Stimulated activated CD8-positive, alpha-beta memory T cell treated with anti-CD3 and anti-CD28 coated beads, Interleukin-12 subunit alpha, Interleukin-12 subunit beta, amount 100 ng/mL, for 4 hours (primary cell): ENCODE data around the gene TTC7B.

Experiments
- DNase-seq: peaks from one replicate; pipeline ENCODE4 v3.0.0-alpha.2; 2020; ENCODE audit warnings: low read depth

The TTC7B gene

GRCh38 chr14:90645842-90646443 is 170.3 kb downstream of the TTC7B start:
- no peak for DNase-seq

DNA sequence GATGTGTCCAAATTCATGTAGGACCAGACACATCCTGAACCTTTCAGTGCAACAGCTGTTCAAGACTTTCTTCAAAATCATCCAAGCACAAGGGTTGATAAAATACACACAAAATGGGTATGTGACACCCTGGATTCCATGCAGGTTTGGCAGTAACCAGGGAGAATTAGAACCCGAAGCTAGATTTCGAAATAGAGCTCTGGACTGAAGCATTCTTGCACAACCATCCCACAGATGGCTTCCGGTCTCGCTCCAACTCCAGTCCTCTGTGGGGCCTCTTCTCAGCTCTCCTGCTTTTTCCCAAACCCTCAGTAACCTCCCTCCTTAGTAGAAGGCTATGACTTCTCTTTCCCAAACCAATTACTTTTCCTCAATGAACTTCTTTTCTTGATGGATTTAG is 171.3 kb downstream of the TTC7B start:
- no peak for DNase-seq

- DNase-seq: no peak
Observed at GRCh38 chr14:90643982-90644670, 172.1 kb downstream of the TTC7B start.

GRCh38 chr14:90642244-90642717 is 173.9 kb downstream of the TTC7B start:
- DNase-seq: no peak

DNA sequence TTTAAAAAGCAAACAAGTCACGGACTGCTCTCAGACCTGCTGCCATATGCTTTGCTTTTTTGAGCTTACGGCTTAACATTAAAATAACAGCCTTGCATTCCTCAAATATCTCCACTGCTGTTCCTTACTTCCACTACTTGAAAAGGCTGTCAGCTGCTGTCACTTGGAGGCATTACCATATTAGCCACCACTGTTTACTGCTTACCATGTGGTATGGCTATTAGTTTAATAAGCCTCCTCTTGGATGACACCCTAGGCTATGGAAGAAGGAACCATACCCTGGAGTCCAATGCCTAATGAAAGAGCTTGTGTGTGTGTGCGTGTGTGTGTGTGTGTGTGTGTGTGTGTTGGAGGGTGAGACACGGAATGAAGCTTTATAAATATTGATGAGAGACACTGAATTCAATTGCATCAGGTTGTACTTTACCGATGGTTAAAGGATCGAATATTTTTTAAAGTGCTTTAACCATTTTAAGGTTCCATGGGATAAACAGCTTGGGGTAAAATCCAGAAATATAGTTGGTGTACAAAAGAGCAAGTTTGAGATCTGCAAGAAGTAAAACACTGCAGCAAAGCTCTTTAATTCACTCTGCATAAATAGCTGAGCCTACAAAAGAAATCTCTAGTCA is 174.5 kb downstream of the TTC7B start:
- DNase-seq: no peak

DNA sequence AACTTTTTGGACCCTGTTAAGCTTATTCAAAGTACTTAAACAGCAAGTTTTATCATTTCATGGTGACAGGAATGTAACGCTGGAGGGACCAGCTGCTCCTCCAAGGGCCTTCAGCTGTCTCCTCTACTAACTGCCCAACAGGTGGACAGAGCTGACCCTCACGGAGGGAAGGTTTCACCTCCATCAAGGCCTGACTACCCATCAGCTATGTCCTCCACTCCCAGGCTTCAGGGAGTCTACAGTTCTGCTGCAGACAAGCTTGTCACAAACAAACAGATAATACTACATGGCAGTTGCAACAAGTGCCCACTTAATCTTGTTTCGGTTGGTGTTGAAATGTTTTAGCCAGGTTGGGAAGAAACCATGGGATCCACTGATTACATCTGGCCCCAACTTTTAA is 175.1 kb downstream of the TTC7B start:
- DNase-seq: no peak

- no peak for DNase-seq
Observed at GRCh38 chr14:90639641-90640040, 176.6 kb downstream of the TTC7B start.

- no peak for DNase-seq
Observed at GRCh38 chr14:90632871-90633270, 183.4 kb downstream of the TTC7B start.

DNA sequence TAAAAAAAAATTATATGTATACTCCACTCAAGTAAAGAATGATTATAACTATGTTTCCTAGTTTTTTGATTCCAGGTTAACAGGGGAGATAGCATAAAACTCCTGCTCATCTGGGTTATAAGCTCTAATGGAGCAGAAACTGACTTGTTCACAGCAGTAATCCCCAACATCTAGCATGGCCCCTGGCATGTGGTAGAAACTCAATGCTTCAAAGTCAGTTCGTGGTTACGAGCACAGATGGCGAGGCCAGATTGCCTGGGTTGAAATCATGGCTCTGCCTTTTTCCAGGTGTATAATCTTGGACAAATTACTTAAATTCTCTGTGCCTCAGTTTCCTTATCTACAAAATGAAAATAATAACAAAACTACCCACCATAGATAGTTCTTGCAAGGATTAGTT is 183.8 kb downstream of the TTC7B start:
- DNase-seq: no peak

DNA sequence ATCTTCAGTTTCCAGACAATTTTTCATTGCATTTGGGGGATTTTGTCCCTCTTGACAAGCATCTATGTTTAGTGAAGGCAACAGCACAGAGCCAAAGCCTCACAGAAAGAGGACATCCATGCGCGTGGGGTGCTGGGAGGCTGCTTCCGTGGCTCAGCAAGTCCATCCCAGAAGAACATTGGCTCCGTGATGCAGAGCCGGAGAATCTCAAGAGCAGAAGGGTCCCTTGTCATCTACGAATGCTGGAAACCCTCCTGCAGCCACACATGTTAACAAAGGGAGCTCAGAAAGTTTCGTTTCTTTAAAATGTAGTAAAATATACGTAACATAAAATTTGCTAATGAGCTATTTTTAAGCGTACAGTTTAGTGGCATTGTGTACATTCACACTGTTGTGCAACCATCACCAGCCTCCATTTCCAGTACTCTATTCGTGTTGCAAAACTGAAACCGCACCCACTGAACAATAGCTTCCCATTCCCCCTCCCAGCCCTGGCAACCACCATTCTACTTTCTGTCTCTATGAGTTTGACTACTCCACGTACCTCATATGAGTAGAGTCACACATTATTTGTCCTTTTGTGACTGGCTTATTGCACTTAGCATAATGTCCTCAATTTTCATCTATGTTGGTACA is 185.9 kb downstream of the TTC7B start:
- DNase-seq: no peak

- DNase-seq: no peak
Observed at GRCh38 chr14:90629471-90629870, 186.8 kb downstream of the TTC7B start.

DNA sequence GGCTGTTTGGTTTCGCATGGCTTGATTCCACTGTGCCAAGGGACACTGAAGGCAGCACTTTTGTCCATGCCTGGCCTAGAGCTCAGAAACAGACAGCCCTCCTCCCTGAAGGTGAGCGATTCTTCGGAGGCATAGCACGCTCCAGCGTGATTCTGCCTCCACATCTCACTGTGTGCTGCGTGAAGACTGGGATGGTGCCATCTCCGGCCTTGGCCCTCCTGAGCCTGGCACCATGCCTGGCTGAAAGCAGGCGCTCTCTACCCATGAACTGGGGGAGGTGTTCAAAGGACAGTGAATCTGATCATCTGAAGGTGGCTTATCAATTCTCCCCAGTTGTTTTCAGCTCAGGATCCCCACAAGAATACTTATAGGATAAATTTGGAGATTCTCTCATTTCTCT is 187.4 kb downstream of the TTC7B start:
- no peak for DNase-seq

DNA sequence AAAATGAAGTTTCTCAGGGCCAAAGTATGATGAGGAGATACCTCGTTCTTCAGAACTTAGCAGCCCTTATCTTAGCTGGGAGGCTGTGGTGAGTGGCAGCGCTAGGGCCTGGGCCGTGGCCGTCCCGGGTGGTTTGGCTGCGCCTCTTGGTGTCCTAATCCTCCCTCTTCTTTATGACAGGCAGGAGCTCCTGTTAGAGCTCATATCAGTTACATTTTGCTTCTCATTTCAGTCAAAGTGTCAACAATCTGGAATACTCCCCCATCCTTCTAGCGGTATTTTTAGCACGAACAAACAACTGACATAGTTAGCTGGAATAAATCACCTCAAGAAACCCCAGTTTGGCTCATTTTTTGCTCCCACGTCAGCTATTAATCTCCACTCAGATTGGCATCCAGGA is 188.8 kb downstream of the TTC7B start:
- no peak for DNase-seq

DNA sequence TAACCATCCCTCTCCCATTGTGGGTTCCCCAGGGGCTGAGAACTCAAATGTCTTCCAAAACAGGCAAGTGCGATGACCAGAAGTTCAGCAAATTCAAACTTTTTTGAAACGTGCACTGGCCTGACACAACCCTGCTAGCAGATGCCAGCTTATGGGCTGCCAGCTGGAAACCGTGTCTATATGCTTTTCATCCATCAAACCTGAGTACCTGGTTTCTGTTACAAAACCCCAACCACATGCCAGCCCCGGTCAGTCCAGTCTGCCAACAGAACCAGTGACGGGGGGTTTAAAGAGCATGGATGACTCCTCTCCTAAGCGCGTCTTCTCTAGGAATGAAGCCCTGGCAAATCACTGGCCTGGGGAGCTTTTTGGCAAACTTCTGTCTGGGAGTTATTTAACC is 189.7 kb downstream of the TTC7B start:
- DNase-seq: no peak

DNA sequence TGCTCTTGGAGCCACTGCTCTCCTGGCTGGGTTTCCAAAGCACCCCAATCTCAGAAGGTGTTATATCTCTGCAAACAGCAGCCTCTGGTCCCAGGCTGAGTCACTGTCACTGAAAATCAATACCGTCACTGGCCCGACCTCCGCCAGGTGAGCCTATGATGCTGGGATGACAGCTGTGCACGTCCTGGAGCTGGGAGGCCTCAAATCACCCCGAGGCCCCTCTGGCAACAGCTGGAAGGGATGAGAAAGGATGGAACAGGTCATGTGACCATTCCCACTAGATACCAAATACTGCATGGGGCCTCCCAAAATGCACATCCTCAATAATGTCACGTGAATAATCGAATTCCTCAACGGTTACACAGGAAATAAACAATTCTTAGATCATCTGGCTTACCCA is 190.8 kb downstream of the TTC7B start:
- no peak for DNase-seq

DNA sequence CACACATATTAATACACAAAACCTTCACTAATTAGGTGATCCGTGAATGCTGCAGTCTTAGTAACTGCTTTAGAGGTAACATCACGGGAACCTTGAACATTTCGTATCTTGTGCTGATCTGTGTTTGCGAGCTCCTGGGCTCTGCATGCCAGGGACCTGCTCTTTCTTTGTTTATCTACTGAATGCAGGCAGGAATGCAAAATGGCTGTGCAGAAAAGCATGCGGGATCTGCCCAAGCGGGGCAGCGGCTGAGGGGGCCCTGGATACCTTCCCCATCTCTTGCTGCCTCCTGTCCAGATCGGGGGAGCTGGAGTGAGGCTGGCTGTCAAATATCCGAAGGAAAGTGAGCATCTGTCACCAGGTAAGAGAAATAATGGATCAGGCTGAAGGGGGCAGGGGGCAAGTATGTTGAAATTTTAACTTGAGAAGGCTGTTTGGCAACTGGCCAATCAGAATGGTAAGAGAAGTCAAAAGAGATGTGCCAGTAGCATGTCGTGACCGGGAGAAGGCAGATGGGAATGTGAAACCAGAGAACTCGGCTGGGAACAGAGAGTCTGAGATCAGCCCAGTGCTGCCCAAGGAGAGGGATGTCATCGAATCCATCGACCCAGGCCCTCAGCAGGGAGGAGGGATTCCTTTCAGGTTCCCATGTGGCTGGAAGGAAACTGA is 191.4 kb downstream of the TTC7B start:
- DNase-seq: no peak

GRCh38 chr14:90624227-90624626 is 192.0 kb downstream of the TTC7B start:
- DNase-seq: no peak

- DNase-seq: no peak
Observed at GRCh38 chr14:90621201-90621600, 195.0 kb downstream of the TTC7B start.

DNA sequence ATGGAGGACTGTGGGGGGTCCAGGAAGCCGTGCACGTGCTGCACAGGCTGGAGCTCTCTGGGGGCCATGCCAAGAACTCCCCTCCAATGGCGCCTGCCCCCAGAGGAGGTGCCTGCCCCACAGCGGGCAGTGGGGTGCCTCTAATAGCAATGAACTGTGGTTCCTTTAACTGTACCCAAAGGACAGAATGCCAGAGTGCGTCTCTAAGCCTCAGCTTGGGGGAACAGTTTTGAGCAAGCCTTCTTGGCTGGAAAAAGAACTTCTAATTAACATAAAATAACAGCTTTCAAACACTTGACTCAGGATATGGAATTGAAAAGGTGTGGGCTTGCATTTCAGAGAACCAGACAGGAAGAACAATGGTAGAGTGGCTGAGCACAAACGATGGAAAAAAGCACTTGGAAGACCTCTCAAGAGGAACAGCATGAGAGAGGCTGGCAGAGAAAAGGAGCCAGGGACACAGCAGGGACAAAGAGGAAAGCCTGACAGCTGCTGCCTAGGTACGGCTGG is 195.6 kb downstream of the TTC7B start:
- DNase-seq: no peak

- DNase-seq: no peak
Observed at GRCh38 chr14:90619911-90620310, 196.3 kb downstream of the TTC7B start.

GRCh38 chr14:90617961-90618360 is 198.3 kb downstream of the TTC7B start:
- DNase-seq: no peak

DNA sequence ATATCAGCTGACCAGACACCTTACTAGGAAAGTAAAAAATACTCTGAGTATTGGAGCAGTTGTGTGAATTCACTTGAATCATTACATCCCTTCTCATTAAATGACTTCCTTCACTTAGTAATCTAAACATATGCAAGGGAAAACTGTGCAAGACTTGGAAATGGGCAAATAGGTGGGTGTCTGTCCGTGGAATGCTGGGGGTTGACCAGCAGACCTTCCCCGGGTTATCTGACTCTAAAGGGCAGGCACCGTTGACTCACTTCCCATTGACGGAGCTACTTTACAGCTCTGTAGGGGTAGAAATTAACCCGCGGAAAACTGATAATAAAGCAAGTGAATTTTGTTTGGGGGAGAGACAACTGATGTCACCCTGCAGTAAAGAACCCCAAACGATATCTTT is 199.3 kb downstream of the TTC7B start:
- DNase-seq: no peak
